Common myeloid progenitor, CD34-positive (primary cell): ENCODE results near the gene BBS4.
"Not testable (repeated sequence)": the region's sequence is repeated elsewhere in the genome, so short reads cannot be mapped to it uniquely, and the experiment has no call there.

Experiments
- CTCF ChIA-PET: fragments of 350-600 bp; sonication (Branson Sonifier 250); formaldehyde crosslinking; loops from one replicate; lab custom pipeline; 2021; ENCODE audit warnings: antibody characterized with exemption; lab: Charles Lee
- POLR2A ChIA-PET: fragments of 350-600 bp; sonication (Branson Sonifier 250); formaldehyde crosslinking; loops from one replicate; lab custom pipeline; 2021; ENCODE audit warnings: antibody characterized with exemption; lab: Charles Lee
- DNase-seq, 3 donors: peaks; one replicate each; pipeline versions ENCODE4 v3.0.0 to v3.0.0-alpha.2; 2013
- H3K27ac ChIP-seq, 2 experiments: 1 replicate in 1 of 2; 2 replicates in 1 of 2; pipeline ENCODE4 v1.7.0; 2013; ENCODE audit warnings: inconsistent platforms in 2 of 2, low read length in 2 of 2, mild to moderate bottlenecking in 2 of 2, low read depth in 1 of 2, moderate library complexity in 1 of 2; ENCODE audit not compliant: severe bottlenecking in 2 of 2, insufficient read depth in 1 of 2, poor library complexity in 1 of 2
- H3K27me3 ChIP-seq, 5 experiments: replicated peaks in 2 of 5; 1 replicate in 3 of 5; 2 replicates in 2 of 5; pipeline versions ENCODE4 v1.6.1 to v1.7.0; 2013; ENCODE audit warnings: low read length in 4 of 5, mild to moderate bottlenecking in 2 of 5, moderate library complexity in 2 of 5, inconsistent platforms in 1 of 5; ENCODE audit not compliant: insufficient read depth in 5 of 5, control insufficient read depth in 4 of 5
- H3K36me3 ChIP-seq, 4 experiments: 1 replicate in 2 of 4; 2 replicates in 2 of 4; pipeline versions ENCODE4 v1.6.1 to v1.7.0; 2013; ENCODE audit warnings: low read length in 3 of 4, control low read depth in 1 of 4, mild to moderate bottlenecking in 1 of 4; ENCODE audit not compliant: control insufficient read depth in 4 of 4, insufficient read depth in 4 of 4
- H3K4me1 ChIP-seq, 4 experiments: 1 replicate in 3 of 4; 2 replicates in 1 of 4; pipeline versions ENCODE4 v1.6.1 to v1.7.1; 2013; ENCODE audit warnings: low read length in 3 of 4, mild to moderate bottlenecking in 3 of 4, control low read depth in 1 of 4, inconsistent platforms in 1 of 4, moderate library complexity in 1 of 4; ENCODE audit not compliant: control insufficient read depth in 4 of 4, insufficient read depth in 4 of 4; ENCODE audit errors: control extremely low read depth in 1 of 4
- H3K4me3 ChIP-seq, 7 experiments: 1 replicate in 4 of 7; 2 replicates in 3 of 7; pipeline versions ENCODE4 v1.5.1 to v1.7.0; 2013; ENCODE audit warnings: mild to moderate bottlenecking in 7 of 7, low read length in 6 of 7, moderate library complexity in 6 of 7, inconsistent platforms in 2 of 7, low read depth in 2 of 7, control low read depth in 1 of 7; ENCODE audit not compliant: insufficient read depth in 4 of 7, control insufficient read depth in 1 of 7; ENCODE audit errors: extremely low read depth in 1 of 7
- H3K9me3 ChIP-seq, 5 experiments: 1 replicate in 4 of 5; 2 replicates in 1 of 5; pipeline versions ENCODE4 v1.6.1 to v1.7.1; 2013; ENCODE audit warnings: low read length in 4 of 5, mild to moderate bottlenecking in 2 of 5, inconsistent platforms in 1 of 5, low read depth in 1 of 5, moderate library complexity in 1 of 5; ENCODE audit not compliant: control insufficient read depth in 4 of 5, insufficient read depth in 2 of 5; ENCODE audit errors: control extremely low read depth in 1 of 5
- WGBS: methylation state at CpG from one replicate; pipeline ENCODE4 v1.1.5; 2013; ENCODE audit not compliant: insufficient coverage; 5-methylcytosine and 5-hydroxymethylcytosine counted together

Gene BBS4

DNA sequence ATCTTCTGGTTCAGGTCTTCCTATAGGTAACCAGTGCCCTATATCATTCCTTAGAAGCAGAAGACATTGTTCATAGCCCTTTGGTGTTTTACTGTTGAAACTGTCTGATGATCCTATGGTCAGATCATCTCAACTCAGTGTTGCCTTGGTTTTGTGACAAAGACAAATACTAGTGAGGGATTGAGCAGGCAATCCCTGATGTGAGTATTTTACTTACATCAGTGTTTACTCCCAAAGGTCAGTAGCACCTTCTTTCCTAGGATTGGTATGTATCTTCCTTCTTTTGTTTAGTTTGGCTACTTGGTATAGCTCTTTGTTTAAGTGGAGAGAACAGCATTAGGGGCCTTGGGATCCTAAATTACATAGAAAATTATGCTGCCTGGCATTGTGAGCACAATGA, 41.1 kb downstream of the BBS4 start:
- CTCF ChIA-PET = interaction anchor here (1.0 to 1.5 kb wide), 2 partner anchors 9 to 18 kb away, joined by 3 to 4 read pairs; no protein-coding TSS in a partner anchor
- DNase-seq = no peak
- POLR2A ChIA-PET = no interaction called here

GRCh38 chr15:72728249-72728648, 42.2 kb downstream of the BBS4 start:
- H3K27me3 ChIP-seq, H3K4me1 ChIP-seq, H3K36me3 ChIP-seq, H3K4me3 ChIP-seq, H3K27ac ChIP-seq, H3K9me3 ChIP-seq, POLR2A ChIA-PET, DNase-seq: not testable (repeated sequence)
- WGBS = 93% methylated on average over 1 of the region's 1 CpG
- CTCF ChIA-PET = interaction anchor here (1.2 to 9.1 kb wide), 3 partner anchors 7 to 47 kb away, joined by 3 to 65 read pairs (median 5); no protein-coding TSS in a partner anchor

More for the DNA sequence above, 41.1 kb downstream of the BBS4 start:
- no peaks in the 10 kb centered on the region for H3K4me1 ChIP-seq
- no peak overlapping the region for H3K27ac ChIP-seq
- H3K27me3 ChIP-seq = no peaks in the 10 kb centered on the region
- H3K36me3 ChIP-seq = peaks cover 0 to 2% (median 0%) of the 10 kb centered on the region in 4 experiments
- no peak overlapping the region for H3K4me3 ChIP-seq
- H3K9me3 ChIP-seq = no peaks in the 10 kb centered on the region

GRCh38 chr15:72728821-72729220, 42.8 kb downstream of the BBS4 start:
- POLR2A ChIA-PET = no interaction called here

DNA sequence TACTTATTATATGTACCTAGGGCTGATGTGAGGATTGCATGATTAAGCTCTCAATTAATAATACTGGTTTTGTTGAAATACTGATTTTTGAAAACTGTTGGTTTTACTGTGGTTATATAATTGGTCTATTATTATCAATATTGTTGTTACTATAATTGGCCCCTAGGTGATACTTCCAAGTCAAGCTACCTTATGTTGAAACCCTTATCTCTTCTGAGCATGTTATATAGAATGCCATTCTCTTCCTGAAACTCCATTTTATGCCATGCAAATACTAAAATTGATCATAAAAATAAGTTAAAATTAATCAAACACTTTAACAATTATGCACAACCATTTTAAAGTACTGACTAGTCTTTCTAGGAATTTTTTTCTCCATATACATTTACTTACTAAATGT, 46.1 kb downstream of the BBS4 start:
- H3K27me3 ChIP-seq = no peaks in the 10 kb centered on the region
- H3K9me3 ChIP-seq = no peaks in the 10 kb centered on the region
- H3K36me3 ChIP-seq = peaks cover 3 to 15% (median 8%) of the 10 kb centered on the region in 4 experiments
- H3K4me3 ChIP-seq = no peak overlapping the region
- POLR2A ChIA-PET = no interaction called here
- H3K27ac ChIP-seq = no peak overlapping the region
- CTCF ChIA-PET = interaction anchor here (1.0 to 9.1 kb wide), 3 partner anchors 11 to 41 kb away, joined by 3 to 65 read pairs (median 4); no protein-coding TSS in a partner anchor
- no peaks in the 10 kb centered on the region for H3K4me1 ChIP-seq
- no peak for DNase-seq

More at GRCh38 chr15:72728821-72729220, 42.8 kb downstream of the BBS4 start:
- Histone ChIP-seq H3K4me1 (no peaks in the 10 kb centered on the region), H3K9me3 (no peaks in the 10 kb centered on the region), H3K36me3 (peaks cover 0 to 2% (median 0%) of the 10 kb centered on the region in 4 experiments), H3K27ac (no peak overlapping the region), H3K27me3 (no peaks in the 10 kb centered on the region), H3K4me3 (no peak overlapping the region)
- WGBS = no CpG with 5 or more reads among the region's 1 CpG
- DNase-seq = no peak
- CTCF ChIA-PET = interaction anchor here (1.2 to 9.1 kb wide), 4 partner anchors 7 to 48 kb away, joined by 3 to 65 read pairs (median 4); no protein-coding TSS in a partner anchor

- DNase-seq = peak; percentile 14 to 54 (median 32)
- no peaks in the 10 kb centered on the region for H3K9me3 ChIP-seq
- ChIA-PET CTCF (interaction anchor here (1.0 to 9.1 kb wide), 3 partner anchors 11 to 41 kb away, joined by 3 to 65 read pairs (median 4); no protein-coding TSS in a partner anchor), POLR2A (no interaction called here)
- H3K27ac ChIP-seq = no peak overlapping the region
- WGBS = 80% methylated on average over 1 of the region's 4 CpGs
- H3K27me3 ChIP-seq = no peaks in the 10 kb centered on the region
- no peaks in the 10 kb centered on the region for H3K4me1 ChIP-seq
- H3K4me3 ChIP-seq = no peak overlapping the region
- H3K36me3 ChIP-seq = peaks cover 5 to 20% (median 11%) of the 10 kb centered on the region in 4 experiments
These were observed 46.5 kb downstream of the BBS4 start for GRCh38 chr15:72732516-72732915.

- no peak for DNase-seq
- Histone ChIP-seq H3K4me3 (no peak overlapping the region), H3K4me1 (no peaks in the 10 kb centered on the region), H3K36me3 (peaks cover 8 to 27% (median 13%) of the 10 kb centered on the region in 4 experiments), H3K9me3 (no peaks in the 10 kb centered on the region), H3K27ac (no peak overlapping the region), H3K27me3 (no peaks in the 10 kb centered on the region)
- CTCF ChIA-PET = interaction anchor here (0.8 to 9.1 kb wide), 3 partner anchors 13 to 531 kb away, joined by 3 to 65 read pairs (median 3); no protein-coding TSS in a partner anchor
- 88% methylated on average over 2 of the region's 2 CpGs for WGBS
- POLR2A ChIA-PET = interaction anchor here (0.6 kb wide), 1 partner anchor 24 kb away, joined by 4 read pairs; no protein-coding TSS in a partner anchor
These were observed 48.1 kb downstream of the BBS4 start for GRCh38 chr15:72733941-72734738.

- H3K9me3 ChIP-seq = no peaks in the 10 kb centered on the region
- H3K4me3 ChIP-seq = no peak overlapping the region
- H3K36me3 ChIP-seq = peaks cover 8 to 31% (median 13%) of the 10 kb centered on the region in 4 experiments
- ChIA-PET POLR2A (no interaction called here), CTCF (interaction anchor here (0.9 to 9.1 kb wide), 2 partner anchors 14 to 347 kb away, joined by 3 to 65 read pairs; no protein-coding TSS in a partner anchor)
- no peaks in the 10 kb centered on the region for H3K27me3 ChIP-seq
- H3K4me1 ChIP-seq = peaks cover 0 to under 1% (median 0%) of the 10 kb centered on the region in 4 experiments
- 100% methylated on average over 2 of the region's 2 CpGs for WGBS
- no peak for DNase-seq
- H3K27ac ChIP-seq = no peak overlapping the region
These were observed 49.1 kb downstream of the BBS4 start for GRCh38 chr15:72735111-72735510.
